GM18858 (cell line): ENCODE results near the gene ALK.

ENCODE experiments used
- ATAC-seq: cut with Tn5 transposase; IDR thresholded peaks from one replicate; pipeline ENCODE4 v1.9.1; 2021; ENCODE audit not compliant: unreplicated experiment

The ALK gene

GRCh38 chr2:29304399-29305060 is 616.9 kb downstream of the ALK start:
- no peak for ATAC-seq

- ATAC-seq: no peak
Observed at GRCh38 chr2:29296585-29296984, 624.8 kb downstream of the ALK start.

- ATAC-seq: no peak
Observed at GRCh38 chr2:29295845-29296244, 625.5 kb downstream of the ALK start.

DNA sequence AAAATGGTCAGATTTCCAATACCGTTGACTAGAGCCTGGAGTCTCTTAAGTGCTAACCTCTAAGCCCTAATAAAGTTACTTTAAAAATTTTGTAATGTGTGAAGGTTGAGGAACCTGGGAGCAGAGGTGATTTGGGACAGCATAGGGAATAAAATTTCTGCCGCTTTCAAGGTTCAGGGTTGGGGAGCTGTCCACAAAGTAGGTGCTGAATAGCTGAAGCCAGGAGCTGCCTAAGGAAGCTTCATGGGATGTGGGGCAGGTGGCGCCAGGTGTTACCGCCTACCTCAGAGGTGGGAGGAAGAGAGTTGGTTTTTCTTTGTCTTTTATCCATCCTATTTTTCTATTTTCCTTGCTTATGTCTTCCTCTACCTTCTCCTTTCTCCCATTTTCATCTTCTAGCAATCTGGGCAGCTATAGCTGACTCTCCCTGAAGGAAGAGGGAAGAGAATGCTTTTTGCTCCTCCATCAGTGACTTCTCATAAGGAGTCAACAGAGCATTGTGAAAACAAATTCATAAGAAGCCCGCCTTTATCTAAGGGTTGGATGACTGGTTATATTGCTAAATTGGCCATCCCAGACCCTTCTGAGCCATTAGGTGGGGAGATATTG is 627.5 kb downstream of the ALK start:
- ATAC-seq: no peak

GRCh38 chr2:29290293-29291047 is 630.9 kb downstream of the ALK start:
- no peak for ATAC-seq

DNA sequence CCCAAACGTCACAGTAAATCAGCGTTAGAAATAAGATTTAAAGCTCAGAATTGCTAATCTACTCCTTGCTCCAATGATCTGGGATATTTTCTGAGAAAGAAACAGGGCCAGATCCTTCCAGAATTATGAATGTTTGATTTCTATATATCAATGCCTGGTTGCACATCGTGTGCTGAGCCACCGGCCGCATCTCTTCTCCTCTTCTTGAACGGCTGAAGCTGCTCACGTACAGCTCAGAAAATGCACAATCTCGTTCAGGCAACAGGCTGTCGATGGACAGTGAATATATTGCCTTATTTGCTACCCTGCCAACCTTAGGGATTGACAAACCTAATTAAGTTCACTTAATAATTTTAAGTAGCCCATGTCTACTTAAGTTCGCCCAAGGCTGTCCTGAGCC is 636.7 kb downstream of the ALK start:
- no peak for ATAC-seq

DNA sequence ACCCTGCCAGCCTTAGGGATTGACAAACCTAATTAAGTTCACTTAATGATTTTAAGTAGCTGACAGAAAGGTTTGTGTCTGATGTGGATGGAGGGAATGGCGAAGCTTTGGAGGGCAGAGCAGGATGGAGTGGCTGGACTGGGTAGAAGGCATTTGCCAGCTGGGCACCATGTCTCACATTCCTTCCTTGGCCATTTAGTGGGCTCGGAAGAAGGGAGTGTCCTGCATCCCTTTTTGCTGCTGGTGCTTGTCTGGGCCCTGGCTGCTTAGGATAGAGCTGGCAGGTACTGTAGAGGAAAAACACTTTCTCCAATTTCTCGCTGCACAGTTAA is 639.5 kb downstream of the ALK start:
- ATAC-seq: no peak

- ATAC-seq: no peak
Observed at GRCh38 chr2:29281086-29281915, 640.1 kb downstream of the ALK start.

- no peak for ATAC-seq
Observed at GRCh38 chr2:29278966-29279365, 642.4 kb downstream of the ALK start.

GRCh38 chr2:29276151-29276550 is 645.2 kb downstream of the ALK start:
- no peak for ATAC-seq

DNA sequence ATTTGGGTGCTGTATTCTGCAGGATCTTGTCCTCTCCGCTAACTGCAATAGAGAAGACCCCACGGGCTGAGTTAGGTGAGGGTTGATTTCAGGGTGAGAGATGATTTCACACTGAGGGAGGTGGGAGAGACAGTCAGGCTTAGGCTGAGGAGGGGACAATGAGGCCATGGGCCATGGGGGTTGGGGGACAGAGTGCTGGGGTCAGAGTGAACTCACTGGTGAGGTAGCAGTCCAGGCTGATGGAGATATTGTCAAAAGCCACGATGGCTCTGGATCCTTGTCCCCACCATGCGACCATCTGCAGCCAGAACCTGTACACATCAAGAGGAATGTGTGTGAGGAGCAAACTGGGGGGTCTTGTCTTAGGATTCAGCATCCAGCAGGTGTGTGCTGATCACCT is 646.2 kb downstream of the ALK start:
- no peak for ATAC-seq

DNA sequence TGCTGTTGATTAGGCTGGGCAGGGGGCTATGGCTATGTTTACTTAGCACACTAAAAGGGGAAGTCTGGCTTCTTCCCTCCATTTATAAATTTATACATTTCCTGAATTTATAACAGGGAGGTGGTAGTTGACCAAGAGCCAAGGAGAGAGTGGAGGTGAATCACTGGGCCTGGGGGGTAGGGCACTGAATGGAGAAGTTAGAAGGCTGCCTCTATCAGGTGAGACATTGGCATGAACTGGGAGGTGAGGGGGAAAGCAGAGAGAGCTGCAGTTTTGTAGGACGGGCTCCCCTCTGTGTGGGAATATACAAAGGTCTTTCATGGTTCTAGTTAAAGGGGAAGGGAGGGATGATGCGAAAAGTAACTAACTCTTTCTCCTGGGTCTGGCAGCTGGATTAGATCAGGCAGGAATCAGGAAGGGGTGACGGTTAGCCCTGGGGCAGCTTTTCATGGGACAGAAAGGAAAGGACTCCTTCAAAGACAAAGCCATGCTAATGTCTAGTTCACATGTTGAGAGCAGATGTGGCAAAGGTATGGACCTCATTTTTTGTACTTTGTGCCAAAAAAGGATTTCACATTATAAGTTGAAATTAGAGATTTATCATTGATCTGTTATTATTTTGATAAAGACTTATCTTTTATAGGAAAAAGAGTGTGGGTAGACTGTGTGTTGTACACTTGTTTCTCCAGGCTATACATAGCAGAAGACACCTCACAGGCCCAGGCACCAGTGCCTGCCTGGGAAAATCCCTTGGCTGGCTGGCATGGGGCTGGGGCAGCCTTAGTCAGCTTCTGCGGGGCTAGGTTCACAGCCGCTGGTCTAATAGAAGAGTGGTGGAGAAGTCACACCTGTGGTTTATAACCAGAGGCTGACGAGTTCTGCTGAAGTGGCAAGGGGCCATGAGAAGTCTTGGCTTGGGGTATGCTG is 647.4 kb downstream of the ALK start:
- ATAC-seq: no peak

GRCh38 chr2:29273004-29273684 is 648.2 kb downstream of the ALK start:
- ATAC-seq: no peak

DNA sequence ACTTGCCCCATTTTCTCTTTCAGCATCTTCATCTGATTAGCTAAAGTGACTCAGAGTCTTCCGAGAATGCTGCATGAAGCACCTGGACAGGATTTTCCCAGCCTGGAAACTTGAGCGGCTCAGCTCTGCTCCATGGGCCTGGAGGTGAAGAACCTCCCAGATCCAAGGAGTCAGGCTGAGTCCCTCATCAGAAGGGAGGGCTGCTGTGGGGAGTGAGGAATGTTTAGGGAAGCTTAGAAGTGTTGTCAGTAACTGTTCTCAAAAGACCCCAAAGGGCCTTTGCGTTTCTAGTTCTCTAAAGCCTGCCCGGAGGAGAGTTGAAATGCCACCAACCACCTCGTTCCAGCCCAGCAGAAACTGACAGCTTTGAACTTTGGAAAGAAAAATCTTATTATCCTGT is 649.1 kb downstream of the ALK start:
- no peak for ATAC-seq

DNA sequence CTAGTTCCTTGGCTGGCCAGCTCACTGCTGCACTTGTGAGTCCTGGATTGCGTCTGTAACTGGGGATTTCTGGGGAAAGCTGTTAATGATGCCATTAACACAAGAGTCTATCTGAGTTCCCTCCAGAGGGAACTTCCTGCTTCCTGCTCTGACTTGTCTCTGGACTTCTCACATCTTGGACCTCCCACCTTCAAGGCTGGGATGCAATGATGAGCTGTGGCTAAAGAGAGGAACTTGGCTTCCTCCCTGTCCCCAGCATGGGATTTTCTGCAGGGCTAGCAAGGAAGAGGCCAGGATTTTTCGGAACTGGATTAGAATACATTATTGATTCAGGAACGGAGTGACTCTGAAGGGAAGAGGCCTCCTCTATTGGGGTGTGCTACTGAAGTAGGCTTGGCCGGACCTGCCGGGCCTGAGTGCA is 650.7 kb downstream of the ALK start:
- ATAC-seq: no peak

DNA sequence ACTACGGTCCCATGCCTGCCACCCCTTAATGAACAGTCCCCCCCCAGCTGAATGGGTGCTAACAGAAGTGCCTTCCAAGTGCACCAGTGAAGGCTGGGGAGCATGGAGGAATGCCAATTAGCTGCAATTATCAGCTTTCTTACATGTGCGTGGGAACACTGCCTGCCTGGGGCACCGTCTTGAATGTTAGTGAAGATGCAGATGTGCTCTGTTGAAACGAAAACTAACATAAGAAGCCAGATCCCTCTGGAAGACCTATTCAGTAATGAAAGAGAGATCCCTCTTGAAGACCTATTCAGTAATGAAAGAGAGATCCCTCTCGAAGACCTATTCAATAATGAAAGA is 651.6 kb downstream of the ALK start:
- no peak for ATAC-seq

GRCh38 chr2:29269095-29269764 is 652.2 kb downstream of the ALK start:
- ATAC-seq: no peak

DNA sequence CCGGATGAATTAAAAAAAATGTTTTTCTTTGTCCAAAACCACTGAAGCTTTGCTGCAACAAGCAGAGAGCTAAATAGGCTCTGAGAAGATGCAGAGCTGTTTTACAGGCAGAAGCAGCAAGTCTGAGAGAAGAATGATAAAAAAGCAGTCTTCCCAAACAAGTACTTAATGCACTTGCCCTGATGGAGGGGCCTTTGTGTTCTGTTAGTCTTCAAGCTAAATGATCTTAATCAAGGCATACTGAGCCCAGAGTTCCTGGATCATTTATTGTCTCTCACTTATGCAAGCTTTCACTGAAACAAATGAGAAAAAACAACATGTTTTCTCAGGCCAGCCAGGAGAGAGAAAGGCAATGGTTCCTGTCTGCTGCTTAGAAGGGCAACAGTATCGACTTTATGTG is 653.7 kb downstream of the ALK start:
- ATAC-seq: no peak

- ATAC-seq: no peak
Observed at GRCh38 chr2:29263886-29264285, 657.5 kb downstream of the ALK start.
